PFSK-1 (cell line): ENCODE measurements around the gene OR10H1. TPM values are rescaled to one million over a fixed set of nuclear protein-coding genes. Genes with fewer than 3 reads are reported as not detected.

Source experiments
- FOXP2 ChIP-seq: optimal IDR thresholded peaks from 2 replicates; pipeline ENCODE3; 2011; ENCODE audit warnings: borderline replicate concordance, control low read depth, inconsistent platforms; ENCODE audit not compliant: insufficient read depth; ENCODE audit errors: extremely low read length, extremely low read depth
- POLR2AphosphoS5 ChIP-seq: IDR thresholded peaks from 2 replicates; pipeline ENCODE4 v1.6.1; 2012; ENCODE audit warnings: low read depth, mild to moderate bottlenecking, control low read depth, low read length, moderate library complexity
- REST ChIP-seq, 2 experiments: IDR thresholded peaks; 2 replicates each; pipeline versions ENCODE4 v1.6.1 to v1.8.0; 2011 to 2012; ENCODE audit warnings: low read depth in 2 of 2, low read length in 2 of 2, control low read depth in 1 of 2, inconsistent platforms in 1 of 2, mild to moderate bottlenecking in 1 of 2, moderate library complexity in 1 of 2; ENCODE audit not compliant: insufficient read depth in 1 of 2
- SIN3A ChIP-seq: IDR thresholded peaks from 2 replicates; pipeline ENCODE4 v1.6.1; 2012; ENCODE audit warnings: mild to moderate bottlenecking, low read length, moderate library complexity, borderline replicate concordance; ENCODE audit not compliant: insufficient read depth
- TAF1 ChIP-seq: IDR thresholded peaks from 2 replicates; pipeline ENCODE4 v1.6.1; 2012; ENCODE audit warnings: low read length, control low read depth, borderline replicate concordance; ENCODE audit not compliant: insufficient read depth
- polyA plus RNA-seq: library from polyadenylated mRNA; unstranded; fragments of >200 nt; gene quantifications from one replicate; pipeline ENCODE4 v1.2.1, GENCODE V29; 2012; ENCODE audit warnings: low read depth, missing spikeins; ENCODE audit not compliant: insufficient read length

The OR10H1 gene
- polyA plus RNA-seq, result 0.09 TPM

- TF ChIP-seq REST (IDR thresholded peaks at IDR 0.05; ENCODE audit: insufficient read depth in 1 of 2, low read depth in 2 of 2, low read length in 2 of 2), result no peak
- no peak for TF ChIP-seq FOXP2
- TF ChIP-seq TAF1, result no peak
- no peak for TF ChIP-seq POLR2AphosphoS5
- TF ChIP-seq SIN3A, result no peak
Observed at GRCh38 chr19:15815306-15815705, at the start of gene OR10H1. Gene OR10H1 (minus strand): TSS chr19:15815664. CDS start chr19:15808037, 7,627 bp downstream.

GRCh38 chr19:15864824-15865223 is 49.4 kb upstream of the OR10H1 start:
- TF ChIP-seq REST (IDR thresholded peaks at IDR 0.05; ENCODE audit: insufficient read depth in 1 of 2, low read depth in 2 of 2, low read length in 2 of 2), result no peak
- TF ChIP-seq SIN3A, result no peak
- no peak for TF ChIP-seq POLR2AphosphoS5
- no peak for TF ChIP-seq TAF1
- TF ChIP-seq FOXP2, result no peak

- TF ChIP-seq POLR2AphosphoS5, result no peak
- TF ChIP-seq TAF1, result no peak
- TF ChIP-seq FOXP2, result no peak
- no peak for TF ChIP-seq REST (IDR thresholded peaks at IDR 0.05; ENCODE audit: insufficient read depth in 1 of 2, low read depth in 2 of 2, low read length in 2 of 2)
- TF ChIP-seq SIN3A, result no peak
Observed at GRCh38 chr19:15863272-15863671, 47.8 kb upstream of the OR10H1 start.

- TF ChIP-seq TAF1 (no peak), SIN3A (no peak), REST (IDR thresholded peaks at IDR 0.05; ENCODE audit: insufficient read depth in 1 of 2, low read depth in 2 of 2, low read length in 2 of 2) (no peak), POLR2AphosphoS5 (no peak), FOXP2 (no peak)
Observed at GRCh38 chr19:15862444-15862843, 47.0 kb upstream of the OR10H1 start.

- TF ChIP-seq REST (IDR thresholded peaks at IDR 0.05; ENCODE audit: insufficient read depth in 1 of 2, low read depth in 2 of 2, low read length in 2 of 2) (no peak), TAF1 (no peak), FOXP2 (no peak), SIN3A (no peak), POLR2AphosphoS5 (no peak)
Observed at GRCh38 chr19:15860522-15860921, 45.1 kb upstream of the OR10H1 start.
